UCSD-AML1 (cell line): ENCODE results near the gene PAK2.
"Not testable (repeated sequence)": the region's sequence is repeated elsewhere in the genome, so short reads cannot be mapped to it uniquely, and the experiment has no call there.

Experiments used
- DNase-seq: peaks from one replicate; lab custom pipeline; 2025; ENCODE audit not compliant: unreplicated experiment; lab: John Stamatoyannopoulos, UW

The PAK2 gene

GRCh38 chr3:196739671-196740480 lies at the start of gene PAK2:
Gene PAK2 (plus strand): TSS chr3:196739857. CDS start chr3:196782647, 42,790 bp downstream.
- peak; percentile 94 for DNase-seq

GRCh38 chr3:196689941-196690660 lies 49.6 kb upstream of the PAK2 start:
- no peak for DNase-seq

GRCh38 chr3:196691386-196691785 lies 48.3 kb upstream of the PAK2 start:
- no peak for DNase-seq

- DNase-seq = no peak
Observed at GRCh38 chr3:196694202-196694638, 45.4 kb upstream of the PAK2 start.

GRCh38 chr3:196694941-196695848 lies 44.5 kb upstream of the PAK2 start:
- DNase-seq = no peak

- no peak for DNase-seq
Observed at GRCh38 chr3:196695849-196696226, 43.8 kb upstream of the PAK2 start.

- DNase-seq = no peak
Observed at GRCh38 chr3:196697270-196697669, 42.4 kb upstream of the PAK2 start.

- DNase-seq = no peak
Observed at GRCh38 chr3:196699749-196700148, 39.9 kb upstream of the PAK2 start.

GRCh38 chr3:196700801-196701200 lies 38.9 kb upstream of the PAK2 start:
- no peak for DNase-seq

- DNase-seq = no peak
Observed at GRCh38 chr3:196706327-196706726, 33.3 kb upstream of the PAK2 start.

GRCh38 chr3:196706731-196707130 lies 32.9 kb upstream of the PAK2 start:
- DNase-seq = no peak

GRCh38 chr3:196707566-196707965 lies 32.1 kb upstream of the PAK2 start:
- no peak for DNase-seq

- no peak for DNase-seq
Observed at GRCh38 chr3:196708467-196708866, 31.2 kb upstream of the PAK2 start.

- peak; percentile 90 for DNase-seq
Observed at GRCh38 chr3:196711838-196712513, 27.7 kb upstream of the PAK2 start, which contains the start of the genes CEP19 and PIGX. Gene CEP19 (minus strand): TSS chr3:196712250. CDS start chr3:196708657, 3,593 bp downstream. Gene PIGX (plus strand): TSS chr3:196712377.

GRCh38 chr3:196712514-196713413 lies 26.9 kb upstream of the PAK2 start:
- peak; percentile 84 for DNase-seq

- DNase-seq = not testable (repeated sequence)
Observed at GRCh38 chr3:196717162-196717561, 22.5 kb upstream of the PAK2 start.

GRCh38 chr3:196721097-196721496 lies 18.6 kb upstream of the PAK2 start:
- no peak for DNase-seq

- DNase-seq = no peak
Observed at GRCh38 chr3:196726788-196727675, 12.6 kb upstream of the PAK2 start.
